Measurements from ENCODE around the gene ZNF532.

GRCh38 chr18:58828399-58829121 lies 36.1 kb upstream of the ZNF532 start:
- TF ChIP-seq GATA2 (IDR thresholded peaks at IDR 0.05; ENCODE audit: low read depth, low read length) (no peak), GATA3 (IDR thresholded peaks at IDR 0.05; ENCODE audit: low read depth, low read length) (no peak)

Data from SH-SY5Y (cell line).